Activated B cell treated with CpG ODN at 0.5 μM for 24 hours (primary cell): ENCODE data around the gene PAPLN. TPM values are rescaled to one million over a fixed set of nuclear protein-coding genes. Genes with fewer than 3 reads are reported as not detected.

ENCODE experiments used
- ATAC-seq: fragments of 200-7000 bp; cut with Tn5 transposase; one replicate; pipeline ENCODE4 v1.10.0; 2021; ENCODE audit warnings: low read depth, mild to moderate bottlenecking, moderate library complexity
- CTCF ChIA-PET: fragments of 350-600 bp; sonication (Branson Sonifier 250); formaldehyde crosslinking; loops from one replicate; lab custom pipeline; 2021; ENCODE audit warnings: antibody characterized with exemption; lab: Charles Lee
- POLR2A ChIA-PET: fragments of 350-600 bp; sonication (Branson Sonifier 250); formaldehyde crosslinking; loops from one replicate; lab custom pipeline; 2021; ENCODE audit warnings: antibody characterized with exemption; lab: Charles Lee
- DNase-seq: peaks from one replicate; pipeline ENCODE4 v3.0.0; 2022
- H3K27ac Mint-ChIP-seq: one replicate; pipeline ENCODE4 v1.8.0; 2020; ENCODE audit warnings: mixed read lengths
- H3K27me3 Mint-ChIP-seq: one replicate; pipeline ENCODE4 v1.8.0; 2021; ENCODE audit warnings: mixed read lengths
- H3K36me3 Mint-ChIP-seq: one replicate; pipeline ENCODE4 v1.8.0; 2021; ENCODE audit warnings: low read depth, mixed read lengths
- H3K4me1 Mint-ChIP-seq: one replicate; pipeline ENCODE4 v1.8.0; 2021; ENCODE audit warnings: mixed read lengths
- H3K4me3 Mint-ChIP-seq: one replicate; pipeline ENCODE4 v1.8.0; 2020; ENCODE audit warnings: mild to moderate bottlenecking, mixed read lengths
- H3K9me3 Mint-ChIP-seq: one replicate; pipeline ENCODE4 v1.8.0; 2020; ENCODE audit warnings: mixed read lengths
- CTCF ChIP-seq: fragments of 200-600 bp; IDR thresholded peaks from one replicate; pipeline ENCODE4 v1.8.0; 2022; ENCODE audit warnings: antibody characterized with exemption, mild to moderate bottlenecking
- intact Hi-C: fragments of 100-400 bp; cut with micrococcal nuclease; formaldehyde crosslinking; loops from one replicate; pipeline ENCODE4 v1.15.1; 2024
- total RNA-seq: library from RNA; stranded (reverse); gene quantifications from 2 replicates; pipeline ENCODE4 v1.2.3, GENCODE V29; 2022

PAPLN gene
- total RNA-seq, 1 donor from 2014 or later, result 0.42 TPM

GRCh38 chr14:73261075-73261474 lies 23.8 kb downstream of the PAPLN start:
- H3K4me3 Mint-ChIP-seq, result no peak overlapping the region
- no peaks in the 10 kb centered on the region for H3K9me3 Mint-ChIP-seq
- DNase-seq, result no peak
- H3K27ac Mint-ChIP-seq, result no peak overlapping the region
- peaks cover 5% of the 10 kb centered on the region for H3K4me1 Mint-ChIP-seq
- TF ChIP-seq CTCF, result no peak
- ChIA-PET CTCF (no interaction called here), POLR2A (no interaction called here)
- ATAC-seq, result no peak
- peaks cover 3% of the 10 kb centered on the region for H3K27me3 Mint-ChIP-seq
- H3K36me3 Mint-ChIP-seq, result no peaks in the 10 kb centered on the region
- intact Hi-C loops, result no loop called here

- H3K4me3 Mint-ChIP-seq, result no peak overlapping the region
- ATAC-seq (no peak), DNase-seq (no peak)
- TF ChIP-seq CTCF, result no peak
- no peak overlapping the region for H3K27ac Mint-ChIP-seq
- POLR2A ChIA-PET, result no interaction called here
- no peaks in the 10 kb centered on the region for H3K9me3 Mint-ChIP-seq
- H3K4me1 Mint-ChIP-seq, result peaks cover 5% of the 10 kb centered on the region
- CTCF ChIA-PET, result interaction anchor here (0.7 kb wide), 1 partner anchor 827 kb away, joined by 3 read pairs; no protein-coding TSS in a partner anchor
- peaks cover 3% of the 10 kb centered on the region for H3K27me3 Mint-ChIP-seq
- no peaks in the 10 kb centered on the region for H3K36me3 Mint-ChIP-seq
- intact Hi-C loops, result no loop called here
Observed at GRCh38 chr14:73261520-73262426, 24.5 kb downstream of the PAPLN start.

GRCh38 chr14:73262427-73263183 lies 25.3 kb downstream of the PAPLN start:
- no peaks in the 10 kb centered on the region for H3K36me3 Mint-ChIP-seq
- ChIA-PET CTCF (interaction anchor here (0.7 kb wide), 1 partner anchor 826 kb away, joined by 3 read pairs; no protein-coding TSS in a partner anchor), POLR2A (interaction anchor here (0.6 kb wide), 1 partner anchor 210 kb away, joined by 3 read pairs; no protein-coding TSS in a partner anchor)
- H3K4me3 Mint-ChIP-seq, result no peak overlapping the region
- H3K4me1 Mint-ChIP-seq, result peaks cover 5% of the 10 kb centered on the region
- intact Hi-C loops, result no loop called here
- ATAC-seq (no peak), DNase-seq (no peak)
- peaks cover 3% of the 10 kb centered on the region for H3K27me3 Mint-ChIP-seq
- H3K9me3 Mint-ChIP-seq, result no peaks in the 10 kb centered on the region
- TF ChIP-seq CTCF, result no peak
- H3K27ac Mint-ChIP-seq, result no peak overlapping the region

- H3K4me1 Mint-ChIP-seq, result no peaks in the 10 kb centered on the region
- H3K27me3 Mint-ChIP-seq, result peaks cover 2% of the 10 kb centered on the region
- H3K9me3 Mint-ChIP-seq, result no peaks in the 10 kb centered on the region
- intact Hi-C loops, result no loop called here
- H3K27ac Mint-ChIP-seq, result no peak overlapping the region
- ChIA-PET CTCF (no interaction called here), POLR2A (interaction anchor here (0.5 kb wide), 1 partner anchor 9 kb away, joined by 3 read pairs; no protein-coding TSS in a partner anchor)
- no peak for ATAC-seq
- no peak for TF ChIP-seq CTCF
- DNase-seq, result no peak
- H3K4me3 Mint-ChIP-seq, result no peak overlapping the region
- H3K36me3 Mint-ChIP-seq, result no peaks in the 10 kb centered on the region
Observed at GRCh38 chr14:73263606-73264005, 26.3 kb downstream of the PAPLN start.
